Measurements from ENCODE around the gene MAPK7. TPM values are rescaled to one million over a fixed set of nuclear protein-coding genes. Genes with fewer than 3 reads are reported as not detected.

The MAPK7 gene
- total RNA-seq, 1 experiment from 2014 or later, result 40.0 TPM

- Histone ChIP-seq H3K27me3 (replicated peaks; ENCODE audit: insufficient read depth, low read depth, low read length, poor library complexity) (no peaks in the 10 kb centered on the region), H3K4me3 (ENCODE audit: low read depth, low read length, poor library complexity, severe bottlenecking) (no peak overlapping the region), H3K9me3 (ENCODE audit: low read depth, low read length, poor library complexity, severe bottlenecking) (no peaks in the 10 kb centered on the region), H3K4me1 (ENCODE audit: insufficient read depth, low read length, poor library complexity, severe bottlenecking) (peaks cover 22% of the 10 kb centered on the region), H3K36me3 (ENCODE audit: insufficient read depth, low read length, poor library complexity, severe bottlenecking) (no peaks in the 10 kb centered on the region), H3K27ac (ENCODE audit: low read depth, low read length, poor library complexity, severe bottlenecking) (no peak overlapping the region)
- POLR2A ChIA-PET (ENCODE audit: low non-redundant PET), result no interaction called here
- intact Hi-C loops (cut with micrococcal nuclease; ENCODE audit: unreplicated experiment), result no loop called here
- no peak for DNase-seq (ENCODE audit: low spot score)
- BruUV-seq (replicated peaks), result no TSS peak
- CTCF ChIA-PET, result no interaction called here
- TF ChIP-seq EZH2 (IDR thresholded peaks at IDR 0.05; ENCODE audit: borderline replicate concordance, low read depth, low read length, poor library complexity, severe bottlenecking), result no peak
- no peak for TF ChIP-seq CTCF (conservative IDR thresholded peaks at IDR 0.05; ENCODE audit: low read depth, low read length)
Observed at GRCh38 chr17:19403021-19403420, 24.7 kb downstream of the MAPK7 start.

GRCh38 chr17:19404264-19404663 lies 26.0 kb downstream of the MAPK7 start:
- TF ChIP-seq CTCF (conservative IDR thresholded peaks at IDR 0.05; ENCODE audit: low read depth, low read length), result no peak
- no peak for TF ChIP-seq EZH2 (IDR thresholded peaks at IDR 0.05; ENCODE audit: borderline replicate concordance, low read depth, low read length, poor library complexity, severe bottlenecking)
- no peaks in the 10 kb centered on the region for H3K27me3 ChIP-seq (replicated peaks; ENCODE audit: insufficient read depth, low read depth, low read length, poor library complexity)
- CTCF ChIA-PET, result no interaction called here
- H3K4me3 ChIP-seq (ENCODE audit: low read depth, low read length, poor library complexity, severe bottlenecking), result no peak overlapping the region
- intact Hi-C loops (cut with micrococcal nuclease; ENCODE audit: unreplicated experiment), result no loop called here
- H3K36me3 ChIP-seq (ENCODE audit: insufficient read depth, low read length, poor library complexity, severe bottlenecking), result no peaks in the 10 kb centered on the region
- DNase-seq (ENCODE audit: low spot score), result no peak
- no peaks in the 10 kb centered on the region for H3K9me3 ChIP-seq (ENCODE audit: low read depth, low read length, poor library complexity, severe bottlenecking)
- peaks cover 13% of the 10 kb centered on the region for H3K4me1 ChIP-seq (ENCODE audit: insufficient read depth, low read length, poor library complexity, severe bottlenecking)
- H3K27ac ChIP-seq (ENCODE audit: low read depth, low read length, poor library complexity, severe bottlenecking), result no peak overlapping the region
- POLR2A ChIA-PET (ENCODE audit: low non-redundant PET), result no interaction called here
- no TSS peak for BruUV-seq (replicated peaks)

- Histone ChIP-seq H3K9me3 (ENCODE audit: low read depth, low read length, poor library complexity, severe bottlenecking) (no peaks in the 10 kb centered on the region), H3K4me1 (ENCODE audit: insufficient read depth, low read length, poor library complexity, severe bottlenecking) (peaks cover 13% of the 10 kb centered on the region), H3K36me3 (ENCODE audit: insufficient read depth, low read length, poor library complexity, severe bottlenecking) (no peaks in the 10 kb centered on the region), H3K27ac (ENCODE audit: low read depth, low read length, poor library complexity, severe bottlenecking) (no peak overlapping the region), H3K27me3 (replicated peaks; ENCODE audit: insufficient read depth, low read depth, low read length, poor library complexity) (no peaks in the 10 kb centered on the region), H3K4me3 (ENCODE audit: low read depth, low read length, poor library complexity, severe bottlenecking) (no peak overlapping the region)
- TF ChIP-seq CTCF (conservative IDR thresholded peaks at IDR 0.05; ENCODE audit: low read depth, low read length) (no peak), EZH2 (IDR thresholded peaks at IDR 0.05; ENCODE audit: borderline replicate concordance, low read depth, low read length, poor library complexity, severe bottlenecking) (no peak)
- CTCF ChIA-PET, result no interaction called here
- intact Hi-C loops (cut with micrococcal nuclease; ENCODE audit: unreplicated experiment), result no loop called here
- POLR2A ChIA-PET (ENCODE audit: low non-redundant PET), result no interaction called here
- no TSS peak for BruUV-seq (replicated peaks)
- DNase-seq (ENCODE audit: low spot score), result no peak
Observed at GRCh38 chr17:19405114-19405513, 26.8 kb downstream of the MAPK7 start.
